Measurements from ENCODE around the gene STRIP2.

STRIP2 gene

DNA sequence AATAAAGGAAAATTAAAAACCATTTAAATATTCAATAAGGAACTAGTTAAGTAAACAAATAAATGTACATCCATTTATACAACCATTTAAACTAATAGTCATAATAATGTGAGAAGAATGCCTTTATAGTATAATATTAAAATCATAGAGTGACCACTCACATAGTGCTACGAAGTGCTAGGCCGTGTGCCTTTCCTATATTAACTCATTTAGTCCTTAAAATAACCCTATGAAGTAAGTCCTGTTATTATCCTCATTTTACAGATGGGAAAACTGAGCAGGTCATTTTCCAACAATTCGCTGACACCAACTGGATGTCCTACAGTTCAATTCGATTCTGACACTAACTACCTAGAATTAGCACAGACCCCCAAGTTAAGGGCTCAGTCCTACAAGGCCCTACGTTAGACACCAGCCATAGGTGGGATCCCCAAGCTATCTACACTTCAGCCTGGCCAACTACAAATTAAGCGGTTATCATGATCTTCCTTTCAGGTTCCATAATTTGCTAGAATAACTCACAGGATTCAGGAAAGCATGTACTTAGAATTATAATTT, 4.1 kb downstream of the STRIP2 start:
- ChIA-PET POLR2A (no interaction called here), CTCF (interaction anchor here (0.6 to 1.6 kb wide), 8 partner anchors 9 to 1012 kb away, joined by 3 to 7 read pairs (median 3); no protein-coding TSS in a partner anchor)
- Histone ChIP-seq H3K4me1 (ENCODE audit: control insufficient read depth, insufficient read depth, low read length) (no peaks in the 10 kb centered on the region), H3K4me3 (ENCODE audit: low read depth, low read length) (no peak overlapping the region), H3K27ac (ENCODE audit: extremely low read depth, low read depth, low read length) (no peak overlapping the region), H3K9me3 (ENCODE audit: control insufficient read depth, insufficient read depth, low read depth, low read length) (no peaks in the 10 kb centered on the region), H3K36me3 (ENCODE audit: control insufficient read depth in 2 of 2, insufficient read depth in 1 of 2, low read length in 2 of 2) (peaks cover 4 to 7% of the 10 kb centered on the region in 2 experiments; a peak in 2 of 3 replicates)
- TF ChIP-seq, protein P1, sequence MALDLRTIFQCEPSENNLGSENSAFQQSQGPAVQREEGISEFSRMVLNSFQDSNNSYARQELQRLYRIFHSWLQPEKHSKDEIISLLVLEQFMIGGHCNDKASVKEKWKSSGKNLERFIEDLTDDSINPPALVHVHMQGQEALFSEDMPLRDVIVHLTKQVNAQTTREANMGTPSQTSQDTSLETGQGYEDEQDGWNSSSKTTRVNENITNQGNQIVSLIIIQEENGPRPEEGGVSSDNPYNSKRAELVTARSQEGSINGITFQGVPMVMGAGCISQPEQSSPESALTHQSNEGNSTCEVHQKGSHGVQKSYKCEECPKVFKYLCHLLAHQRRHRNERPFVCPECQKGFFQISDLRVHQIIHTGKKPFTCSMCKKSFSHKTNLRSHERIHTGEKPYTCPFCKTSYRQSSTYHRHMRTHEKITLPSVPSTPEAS (tag by site-specific recombination; IDR thresholded peaks at IDR 0.05), result no peak
- no peak for TF ChIP-seq ZNF221 (tag by site-specific recombination; IDR thresholded peaks at IDR 0.05; ENCODE audit: borderline replicate concordance)
- TF ChIP-seq ZNF624 (tag by site-specific recombination; IDR thresholded peaks at IDR 0.05), result no peak
- no peak for TF ChIP-seq ZNF112 (tag by site-specific recombination; IDR thresholded peaks at IDR 0.05)
- TF ChIP-seq TRIM28 (IDR thresholded peaks at IDR 0.05; ENCODE audit: borderline replicate concordance, low read length), result no peak
- TF ChIP-seq MZF1 (tag by site-specific recombination; IDR thresholded peaks at IDR 0.05; ENCODE audit: borderline replicate concordance), result no peak
- no peak for TF ChIP-seq ZNF19 (tag by site-specific recombination; IDR thresholded peaks at IDR 0.05; ENCODE audit: low read depth)
- TF ChIP-seq, protein P2, sequence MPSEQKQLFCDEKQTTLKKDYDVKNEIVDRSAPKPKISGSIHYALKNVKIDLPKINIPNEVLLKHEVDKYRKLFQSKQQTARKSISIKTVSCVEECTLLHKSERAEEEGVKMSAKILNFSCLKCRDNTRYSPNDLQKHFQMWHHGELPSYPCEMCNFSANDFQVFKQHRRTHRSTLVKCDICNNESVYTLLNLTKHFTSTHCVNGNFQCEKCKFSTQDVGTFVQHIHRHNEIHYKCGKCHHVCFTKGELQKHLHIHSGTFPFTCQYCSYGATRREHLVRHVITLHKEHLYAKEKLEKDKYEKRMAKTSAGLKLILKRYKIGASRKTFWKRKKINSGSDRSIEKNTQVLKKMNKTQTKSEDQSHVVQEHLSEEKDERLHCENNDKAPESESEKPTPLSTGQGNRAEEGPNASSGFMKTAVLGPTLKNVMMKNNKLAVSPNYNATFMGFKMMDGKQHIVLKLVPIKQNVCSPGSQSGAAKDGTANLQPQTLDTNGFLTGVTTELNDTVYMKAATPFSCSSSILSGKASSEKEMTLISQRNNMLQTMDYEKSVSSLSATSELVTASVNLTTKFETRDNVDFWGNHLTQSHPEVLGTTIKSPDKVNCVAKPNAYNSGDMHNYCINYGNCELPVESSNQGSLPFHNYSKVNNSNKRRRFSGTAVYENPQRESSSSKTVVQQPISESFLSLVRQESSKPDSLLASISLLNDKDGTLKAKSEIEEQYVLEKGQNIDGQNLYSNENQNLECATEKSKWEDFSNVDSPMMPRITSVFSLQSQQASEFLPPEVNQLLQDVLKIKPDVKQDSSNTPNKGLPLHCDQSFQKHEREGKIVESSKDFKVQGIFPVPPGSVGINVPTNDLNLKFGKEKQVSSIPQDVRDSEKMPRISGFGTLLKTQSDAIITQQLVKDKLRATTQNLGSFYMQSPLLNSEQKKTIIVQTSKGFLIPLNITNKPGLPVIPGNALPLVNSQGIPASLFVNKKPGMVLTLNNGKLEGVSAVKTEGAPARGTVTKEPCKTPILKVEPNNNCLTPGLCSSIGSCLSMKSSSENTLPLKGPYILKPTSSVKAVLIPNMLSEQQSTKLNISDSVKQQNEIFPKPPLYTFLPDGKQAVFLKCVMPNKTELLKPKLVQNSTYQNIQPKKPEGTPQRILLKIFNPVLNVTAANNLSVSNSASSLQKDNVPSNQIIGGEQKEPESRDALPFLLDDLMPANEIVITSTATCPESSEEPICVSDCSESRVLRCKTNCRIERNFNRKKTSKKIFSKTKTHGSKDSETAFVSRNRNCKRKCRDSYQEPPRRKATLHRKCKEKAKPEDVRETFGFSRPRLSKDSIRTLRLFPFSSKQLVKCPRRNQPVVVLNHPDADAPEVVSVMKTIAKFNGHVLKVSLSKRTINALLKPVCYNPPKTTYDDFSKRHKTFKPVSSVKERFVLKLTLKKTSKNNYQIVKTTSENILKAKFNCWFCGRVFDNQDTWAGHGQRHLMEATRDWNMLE (tag by site-specific recombination; conservative IDR thresholded peaks at IDR 0.05; ENCODE audit: low read depth), result no peak
- no peak for TF ChIP-seq ZNF184 (tag by site-specific recombination; IDR thresholded peaks at IDR 0.05)
- no peak for TF ChIP-seq ZNF623 (tag by site-specific recombination; IDR thresholded peaks at IDR 0.05)
- no peak for TF ChIP-seq ZNF645 (tag by site-specific recombination; IDR thresholded peaks at IDR 0.05)
- no peak for TF ChIP-seq ZXDB (tag by site-specific recombination; IDR thresholded peaks at IDR 0.05)
- no peak for TF ChIP-seq ZNF596 (tag by site-specific recombination; IDR thresholded peaks at IDR 0.05)
- TF ChIP-seq ZNF157 (tag by site-specific recombination; IDR thresholded peaks at IDR 0.05), result no peak
- TF ChIP-seq RBAK (tag by site-specific recombination; IDR thresholded peaks at IDR 0.05), result no peak
- TF ChIP-seq ZNF248 (tag by site-specific recombination; IDR thresholded peaks at IDR 0.05), result no peak
- TF ChIP-seq, protein P3, sequence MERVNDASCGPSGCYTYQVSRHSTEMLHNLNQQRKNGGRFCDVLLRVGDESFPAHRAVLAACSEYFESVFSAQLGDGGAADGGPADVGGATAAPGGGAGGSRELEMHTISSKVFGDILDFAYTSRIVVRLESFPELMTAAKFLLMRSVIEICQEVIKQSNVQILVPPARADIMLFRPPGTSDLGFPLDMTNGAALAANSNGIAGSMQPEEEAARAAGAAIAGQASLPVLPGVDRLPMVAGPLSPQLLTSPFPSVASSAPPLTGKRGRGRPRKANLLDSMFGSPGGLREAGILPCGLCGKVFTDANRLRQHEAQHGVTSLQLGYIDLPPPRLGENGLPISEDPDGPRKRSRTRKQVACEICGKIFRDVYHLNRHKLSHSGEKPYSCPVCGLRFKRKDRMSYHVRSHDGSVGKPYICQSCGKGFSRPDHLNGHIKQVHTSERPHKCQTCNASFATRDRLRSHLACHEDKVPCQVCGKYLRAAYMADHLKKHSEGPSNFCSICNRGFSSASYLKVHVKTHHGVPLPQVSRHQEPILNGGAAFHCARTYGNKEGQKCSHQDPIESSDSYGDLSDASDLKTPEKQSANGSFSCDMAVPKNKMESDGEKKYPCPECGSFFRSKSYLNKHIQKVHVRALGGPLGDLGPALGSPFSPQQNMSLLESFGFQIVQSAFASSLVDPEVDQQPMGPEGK (tag by site-specific recombination; IDR thresholded peaks at IDR 0.05), result no peak
- TF ChIP-seq ZNF175 (tag by site-specific recombination; IDR thresholded peaks at IDR 0.05), result no peak
- TF ChIP-seq ATF2 (tag by site-specific recombination; IDR thresholded peaks at IDR 0.05; ENCODE audit: low read depth), result no peak
- no peak for TF ChIP-seq ZNF701 (tag by site-specific recombination; IDR thresholded peaks at IDR 0.05)

All from HEK293 (cell line).